K562 (cell line): Measurements from ENCODE around the gene STK11. TPM values are rescaled to one million over a fixed set of nuclear protein-coding genes. Genes with fewer than 3 reads are reported as not detected.

ENCODE experiments used
- ETV1 ChIP-seq: fragments of 450-650 bp; conservative IDR thresholded peaks from 2 replicates; pipeline ENCODE4 v1.6.1; 2016; ENCODE audit warnings: missing genetic modification characterization, control low read depth, low read depth, missing compliant biosample characterization
- GATAD2B ChIP-seq: fragments of 450-650 bp; IDR thresholded peaks from 2 replicates; pipeline ENCODE4 v1.6.1; 2017; ENCODE audit warnings: mild to moderate bottlenecking, borderline replicate concordance
- GTF2F1 ChIP-seq: IDR thresholded peaks from 2 replicates; pipeline ENCODE4 v1.6.1; 2011; ENCODE audit warnings: low read depth, low read length, improper control_type of control experiment
- MYC ChIP-seq, 2 experiments: fragments of 250-450 bp in 1 of 2; sonication (Bioruptor Pico) in 1 of 2; IDR thresholded peaks; 2 replicates each; pipeline versions ENCODE4 v1.5.1 to v1.6.1; 2012 to 2021; ENCODE audit warnings: low read depth in 2 of 2, borderline replicate concordance in 1 of 2, improper control_type of control experiment in 1 of 2, low read length in 1 of 2, mild to moderate bottlenecking in 1 of 2, moderate library complexity in 1 of 2
- PHF21A ChIP-seq: fragments of 450-650 bp; IDR thresholded peaks from 2 replicates; pipeline ENCODE4 v1.6.1; 2017; ENCODE audit warnings: low read depth, borderline replicate concordance
- SIRT6 ChIP-seq: IDR thresholded peaks from one replicate; pipeline ENCODE4 v1.6.1; 2012; ENCODE audit warnings: low read depth, mild to moderate bottlenecking, control low read depth, inconsistent platforms, low read length, moderate library complexity
- ZNF76 ChIP-seq: fragments of 250-450 bp; sonication (Bioruptor Pico); IDR thresholded peaks from 2 replicates; pipeline ENCODE4 v1.4.0; 2020; ENCODE audit warnings: mild to moderate bottlenecking, moderate library complexity, borderline replicate concordance
- polyA plus RNA-seq, 8 experiments: library from polyadenylated mRNA; depleted of rRNA in 4 of 8; stranded (reverse) in 5 of 8; unstranded in 3 of 8; fragments of >200 nt; fragmentation: Nextera tagmentation in 2 of 8; fragmentation: Illumina TruSeq in 1 of 8; extraction: Ambion mirVana in 2 of 8; extraction: Trizol in 1 of 8; gene quantifications; 2 replicates each; pipeline versions ENCODE4 v1.2.1 to v1.2.3, GENCODE V29; 2011 to 2014; ENCODE audit warnings: inconsistent platforms in 1 of 8, missing spikeins in 1 of 8
- total RNA-seq, 7 experiments: library from RNA; depleted of rRNA in 6 of 7; stranded (reverse); fragments of >200 nt in 6 of 7; fragmentation: Illumina TruSeq in 2 of 7; extraction: Trizol in 2 of 7; gene quantifications; 2 replicates each; pipeline versions ENCODE4 v1.2.1 to v1.2.3, GENCODE V29; 2011 to 2021; ENCODE audit warnings: low replicate concordance in 1 of 7
- TF ChIP-seq, protein P1 (sequence below): fragments of 250-450 bp; sonication (Bioruptor Pico); IDR thresholded peaks from 2 replicates; pipeline ENCODE4 v1.5.0; 2021; ENCODE audit warnings: mild to moderate bottlenecking, borderline replicate concordance
- TF ChIP-seq, protein P2 (sequence below): sonication (generic); formaldehyde crosslinking; IDR thresholded peaks from 2 replicates; pipeline ENCODE4 v1.8.0; 2023; ENCODE audit warnings: mild to moderate bottlenecking, missing genetic modification reagents
- TF ChIP-seq, protein P3 (sequence below), 2 experiments: fragments of 450-650 bp; conservative IDR thresholded peaks; 2 replicates each; pipeline ENCODE4 v1.6.1; 2017; ENCODE audit warnings: mild to moderate bottlenecking in 2 of 2, moderate library complexity in 2 of 2

STK11 gene
- total and polyA plus RNA-seq, 9 of the 15 experiments (the other 6 are each of a cell fraction or from before 2014, with no cell fraction given), result 0.15 to 96.5 (median 31.7) TPM

DNA sequence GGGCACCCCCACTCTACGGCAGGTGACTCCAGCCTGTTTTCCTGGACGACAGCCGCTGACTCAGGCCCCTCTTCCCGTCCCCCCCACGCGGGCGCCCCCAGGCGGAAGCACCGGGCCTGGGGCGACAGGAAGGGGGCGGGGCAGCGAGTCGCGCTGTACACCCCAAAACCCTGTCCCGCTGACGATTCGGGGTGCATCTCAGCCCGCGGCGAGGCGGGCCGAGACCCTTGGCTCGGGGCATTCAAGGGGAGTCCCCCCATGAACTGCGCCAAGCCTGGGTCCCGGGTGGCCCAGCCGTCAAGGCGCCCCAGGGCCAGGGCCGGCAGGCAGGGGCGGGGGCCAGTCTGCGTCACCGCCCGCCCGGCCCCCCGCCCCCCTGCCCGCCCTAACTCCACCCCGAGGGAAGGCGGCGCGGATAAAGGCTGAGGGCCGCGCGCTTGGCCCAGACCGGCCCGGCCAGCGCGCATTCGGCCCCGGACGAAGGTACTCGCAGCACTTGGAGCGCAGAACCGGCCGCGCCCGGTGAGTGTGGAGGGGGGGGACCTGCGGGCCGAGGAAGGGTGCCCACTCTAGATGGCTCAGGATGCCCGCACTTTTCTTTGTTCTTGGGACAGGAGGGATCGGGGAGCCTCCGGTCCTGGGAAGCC, 42.7 kb downstream of the STK11 start, which contains the start of gene MIDN (continued):
- TF ChIP-seq PHF21A (no peak), GTF2F1 (peak; percentile 48; the same call in 1 of the 2 replicates), ZNF76 (no peak), ETV1 (peak; percentile 85), MYC (IDR thresholded peaks at IDR 0.05; ENCODE audit: low read depth, low read length) (peak; percentile 14; the same call in 1 of the 2 replicates), MYC (CRISPR knock-in tag; IDR thresholded peaks at IDR 0.05; ENCODE audit: borderline replicate concordance, low read depth) (no peak), GATAD2B (peak; percentile 83), SIRT6 (no peak)
- TF ChIP-seq, protein P1, sequence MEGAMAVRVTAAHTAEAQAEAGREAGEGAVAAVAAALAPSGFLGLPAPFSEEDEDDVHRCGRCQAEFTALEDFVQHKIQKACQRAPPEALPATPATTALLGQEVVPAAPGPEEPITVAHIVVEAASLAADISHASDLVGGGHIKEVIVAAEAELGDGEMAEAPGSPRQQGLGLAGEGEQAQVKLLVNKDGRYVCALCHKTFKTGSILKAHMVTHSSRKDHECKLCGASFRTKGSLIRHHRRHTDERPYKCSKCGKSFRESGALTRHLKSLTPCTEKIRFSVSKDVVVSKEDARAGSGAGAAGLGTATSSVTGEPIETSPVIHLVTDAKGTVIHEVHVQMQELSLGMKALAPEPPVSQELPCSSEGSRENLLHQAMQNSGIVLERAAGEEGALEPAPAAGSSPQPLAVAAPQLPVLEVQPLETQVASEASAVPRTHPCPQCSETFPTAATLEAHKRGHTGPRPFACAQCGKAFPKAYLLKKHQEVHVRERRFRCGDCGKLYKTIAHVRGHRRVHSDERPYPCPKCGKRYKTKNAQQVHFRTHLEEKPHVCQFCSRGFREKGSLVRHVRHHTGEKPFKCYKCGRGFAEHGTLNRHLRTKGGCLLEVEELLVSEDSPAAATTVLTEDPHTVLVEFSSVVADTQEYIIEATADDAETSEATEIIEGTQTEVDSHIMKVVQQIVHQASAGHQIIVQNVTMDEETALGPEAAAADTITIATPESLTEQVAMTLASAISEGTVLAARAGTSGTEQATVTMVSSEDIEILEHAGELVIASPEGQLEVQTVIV (CRISPR knock-in tag), result no peak
- TF ChIP-seq, protein P2, sequence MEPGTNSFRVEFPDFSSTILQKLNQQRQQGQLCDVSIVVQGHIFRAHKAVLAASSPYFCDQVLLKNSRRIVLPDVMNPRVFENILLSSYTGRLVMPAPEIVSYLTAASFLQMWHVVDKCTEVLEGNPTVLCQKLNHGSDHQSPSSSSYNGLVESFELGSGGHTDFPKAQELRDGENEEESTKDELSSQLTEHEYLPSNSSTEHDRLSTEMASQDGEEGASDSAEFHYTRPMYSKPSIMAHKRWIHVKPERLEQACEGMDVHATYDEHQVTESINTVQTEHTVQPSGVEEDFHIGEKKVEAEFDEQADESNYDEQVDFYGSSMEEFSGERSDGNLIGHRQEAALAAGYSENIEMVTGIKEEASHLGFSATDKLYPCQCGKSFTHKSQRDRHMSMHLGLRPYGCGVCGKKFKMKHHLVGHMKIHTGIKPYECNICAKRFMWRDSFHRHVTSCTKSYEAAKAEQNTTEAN (CRISPR knock-in tag), result no peak
- TF ChIP-seq, protein P3, sequence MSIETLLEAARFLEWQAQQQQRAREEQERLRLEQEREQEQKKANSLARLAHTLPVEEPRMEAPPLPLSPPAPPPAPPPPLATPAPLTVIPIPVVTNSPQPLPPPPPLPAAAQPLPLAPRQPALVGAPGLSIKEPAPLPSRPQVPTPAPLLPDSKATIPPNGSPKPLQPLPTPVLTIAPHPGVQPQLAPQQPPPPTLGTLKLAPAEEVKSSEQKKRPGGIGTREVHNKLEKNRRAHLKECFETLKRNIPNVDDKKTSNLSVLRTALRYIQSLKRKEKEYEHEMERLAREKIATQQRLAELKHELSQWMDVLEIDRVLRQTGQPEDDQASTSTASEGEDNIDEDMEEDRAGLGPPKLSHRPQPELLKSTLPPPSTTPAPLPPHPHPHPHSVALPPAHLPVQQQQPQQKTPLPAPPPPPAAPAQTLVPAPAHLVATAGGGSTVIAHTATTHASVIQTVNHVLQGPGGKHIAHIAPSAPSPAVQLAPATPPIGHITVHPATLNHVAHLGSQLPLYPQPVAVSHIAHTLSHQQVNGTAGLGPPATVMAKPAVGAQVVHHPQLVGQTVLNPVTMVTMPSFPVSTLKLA (conservative IDR thresholded peaks at IDR 0.05), result peak; percentile 64 to 69
